HG02970 (cell line): Measurements from ENCODE around the gene CYFIP2.
"Not testable (repeated sequence)": the region's sequence is repeated elsewhere in the genome, so short reads cannot be mapped to it uniquely, and the experiment has no call there.

Experiments used
- ATAC-seq: cut with Tn5 transposase; IDR thresholded peaks from one replicate; pipeline ENCODE4 v1.9.1; 2021; ENCODE audit warnings: mild to moderate bottlenecking, moderate library complexity, moderate number of reproducible peaks; ENCODE audit not compliant: unreplicated experiment, low FRiP score

The CYFIP2 gene

GRCh38 chr5:157384971-157385709 lies 119.2 kb downstream of the CYFIP2 start:
- ATAC-seq: no peak

DNA sequence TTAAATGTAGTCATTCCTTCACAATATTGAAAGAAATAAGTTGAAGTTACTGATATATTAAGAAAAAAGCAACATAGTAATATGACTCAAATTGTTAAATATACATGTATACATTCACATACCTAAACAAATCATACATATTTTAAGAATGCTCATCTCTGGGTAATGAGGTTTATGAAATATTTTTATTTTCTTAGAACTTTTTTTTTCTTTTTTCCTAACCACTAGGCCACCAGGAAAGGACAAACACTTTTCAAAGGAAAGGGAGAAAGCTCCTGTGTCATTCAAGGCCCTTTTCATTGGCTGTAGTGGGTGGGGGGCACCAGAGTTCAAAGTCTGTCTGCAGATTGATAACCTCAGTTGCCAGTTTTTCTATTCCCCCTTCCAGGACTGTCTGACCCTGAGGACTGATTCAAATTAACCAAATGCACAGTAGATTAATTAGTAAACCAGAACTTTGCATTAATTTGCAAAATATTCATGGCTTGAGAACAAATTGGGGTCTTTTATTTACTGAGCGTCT lies 121.2 kb downstream of the CYFIP2 start:
- ATAC-seq: no peak

DNA sequence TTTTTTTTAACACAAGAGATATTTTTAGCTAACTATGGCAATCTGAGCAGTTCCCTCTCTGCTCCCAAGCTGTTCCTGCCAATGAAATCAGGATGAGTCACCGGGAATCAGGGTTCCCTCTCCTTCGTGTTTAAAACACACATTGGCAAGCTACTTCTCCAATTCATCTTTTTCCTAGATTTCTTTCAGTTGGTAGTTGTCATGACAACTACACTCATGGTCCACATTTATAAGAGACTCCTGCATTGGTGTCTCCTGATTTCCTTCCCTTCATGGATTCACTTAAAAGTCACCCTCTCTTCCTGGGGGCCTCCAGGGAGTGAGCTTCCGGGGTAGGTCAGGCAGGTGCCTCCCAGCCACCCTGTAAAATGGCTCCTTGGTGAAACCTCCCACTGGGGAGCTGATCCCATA lies 121.8 kb downstream of the CYFIP2 start:
- no peak for ATAC-seq

DNA sequence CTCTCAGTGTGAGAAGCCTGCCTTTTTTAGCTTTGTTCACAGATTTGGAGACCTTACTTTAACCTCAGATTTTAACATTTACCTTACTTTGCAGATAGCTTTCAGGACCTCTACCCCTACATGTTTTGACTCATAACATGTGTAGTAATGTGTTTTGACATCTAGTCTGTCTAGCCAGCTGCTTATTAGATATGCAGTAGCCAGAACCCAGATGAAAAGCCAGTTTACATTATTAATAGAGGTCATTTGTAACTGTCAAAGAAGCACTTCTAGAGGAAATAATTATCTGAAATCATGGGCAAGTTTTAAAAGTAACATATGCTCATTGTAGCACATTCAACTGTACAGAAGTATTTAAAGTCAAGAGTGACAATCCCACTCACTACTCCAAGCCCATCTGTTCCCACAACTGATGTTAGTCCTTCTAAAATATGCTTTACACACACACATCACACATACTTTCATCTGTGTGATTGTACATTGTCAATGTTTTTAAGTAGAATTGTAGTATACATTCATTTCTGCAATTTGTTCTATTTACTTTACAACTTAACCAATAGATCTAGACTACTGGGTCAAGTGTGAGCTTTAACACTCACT lies 122.3 kb downstream of the CYFIP2 start:
- no peak for ATAC-seq

GRCh38 chr5:157389103-157389502 lies 123.2 kb downstream of the CYFIP2 start:
- ATAC-seq: no peak

DNA sequence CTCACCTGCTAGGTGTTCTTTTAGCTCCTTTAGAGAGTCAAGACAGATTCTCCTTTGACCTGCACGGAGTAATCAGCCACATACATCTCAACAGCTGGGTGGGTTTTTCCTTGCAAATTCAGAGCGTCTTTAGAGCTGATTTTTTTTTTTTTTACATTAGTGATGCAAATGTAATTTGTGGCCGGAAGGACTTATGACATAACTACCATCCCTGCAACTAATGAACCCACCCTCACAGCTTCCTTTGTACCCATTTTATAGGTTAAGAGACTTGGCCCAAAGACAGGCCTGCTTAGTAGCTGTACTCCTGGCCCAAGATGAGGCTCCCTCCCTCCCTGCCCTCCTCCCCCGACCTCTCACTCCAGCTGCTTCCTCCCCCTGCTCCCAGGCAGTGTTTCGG lies 124.2 kb downstream of the CYFIP2 start:
- ATAC-seq: no peak

GRCh38 chr5:157390551-157391297 lies 124.8 kb downstream of the CYFIP2 start:
- ATAC-seq: no peak

GRCh38 chr5:157398305-157398704 lies 132.4 kb downstream of the CYFIP2 start:
- ATAC-seq: no peak

DNA sequence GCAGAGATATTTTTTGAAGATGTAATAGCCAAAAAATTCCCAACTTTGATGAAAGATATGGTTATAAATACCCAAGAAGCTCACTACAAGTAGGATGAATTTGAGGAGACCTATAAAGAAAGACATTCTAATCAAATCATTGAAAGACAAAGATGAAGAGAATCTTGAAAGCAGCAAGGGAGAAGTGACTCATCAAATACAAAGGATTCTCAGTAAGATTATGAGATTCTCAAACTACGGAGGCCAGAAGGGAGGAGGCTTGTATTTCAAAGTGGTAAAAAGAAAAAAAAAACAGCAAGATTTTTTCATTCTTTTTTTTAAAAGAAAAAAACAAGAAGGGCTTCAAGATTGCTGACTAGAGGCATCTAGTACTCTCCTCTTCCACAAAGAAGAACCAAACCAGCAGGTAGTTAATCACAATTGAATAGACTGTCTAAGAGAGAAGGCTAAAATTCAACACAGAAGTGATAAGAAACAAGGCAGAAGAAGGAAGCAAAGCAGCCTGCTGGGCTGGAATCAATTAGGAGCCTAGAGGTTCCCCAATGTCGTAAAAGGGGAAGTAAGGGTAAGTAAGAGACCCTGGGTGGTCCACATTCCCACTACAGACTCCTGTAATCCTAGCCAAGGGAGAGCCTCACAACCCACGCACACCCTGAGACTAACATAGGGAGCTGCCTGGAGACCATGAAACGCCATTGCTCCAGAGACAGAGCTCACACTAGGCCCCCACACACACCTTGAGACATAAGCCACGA lies 135.0 kb downstream of the CYFIP2 start:
- no peak for ATAC-seq

DNA sequence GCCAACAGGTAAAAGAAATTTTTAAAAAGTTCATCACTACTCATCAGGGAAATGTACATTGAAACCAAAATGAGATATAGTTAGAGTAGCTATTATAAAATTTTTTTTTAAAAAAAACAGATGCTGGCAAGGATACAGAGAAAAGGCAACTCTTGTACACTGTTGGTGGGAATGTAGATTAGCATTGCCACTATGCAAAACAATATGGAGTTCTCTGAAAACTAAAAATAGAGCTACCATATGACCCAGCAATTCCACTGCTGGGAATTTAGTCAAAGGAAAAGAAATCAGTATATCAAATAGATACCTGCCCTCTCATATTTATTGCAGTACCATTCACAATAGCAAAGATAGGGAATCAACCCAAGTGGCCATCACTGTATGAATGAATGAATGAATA lies 149.9 kb downstream of the CYFIP2 start:
- ATAC-seq: no peak

DNA sequence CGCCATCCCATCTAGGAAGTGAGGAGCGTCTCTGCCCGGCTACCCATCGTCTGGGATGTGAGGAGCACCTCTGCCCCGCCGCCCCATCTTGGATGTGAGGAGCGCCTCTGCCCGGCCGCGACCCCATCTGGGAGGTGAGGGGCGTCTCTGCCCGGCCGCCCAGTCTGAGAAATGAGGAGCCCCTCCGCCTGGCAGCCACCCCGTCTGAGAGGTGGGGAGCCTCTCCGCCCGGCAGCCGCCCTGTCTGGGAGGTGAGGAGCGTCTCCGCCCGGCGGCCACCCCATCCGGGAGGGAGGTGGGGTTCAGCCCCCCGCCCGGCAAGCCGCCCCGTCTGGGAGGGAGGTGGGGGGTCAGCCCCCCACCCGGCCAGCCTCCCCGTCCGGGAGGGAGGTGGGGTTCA lies 153.6 kb downstream of the CYFIP2 start:
- ATAC-seq: not testable (repeated sequence)

GRCh38 chr5:157429920-157430319 lies 164.0 kb downstream of the CYFIP2 start:
- not testable (repeated sequence) for ATAC-seq

GRCh38 chr5:157431544-157432200 lies 165.7 kb downstream of the CYFIP2 start:
- ATAC-seq: no peak

DNA sequence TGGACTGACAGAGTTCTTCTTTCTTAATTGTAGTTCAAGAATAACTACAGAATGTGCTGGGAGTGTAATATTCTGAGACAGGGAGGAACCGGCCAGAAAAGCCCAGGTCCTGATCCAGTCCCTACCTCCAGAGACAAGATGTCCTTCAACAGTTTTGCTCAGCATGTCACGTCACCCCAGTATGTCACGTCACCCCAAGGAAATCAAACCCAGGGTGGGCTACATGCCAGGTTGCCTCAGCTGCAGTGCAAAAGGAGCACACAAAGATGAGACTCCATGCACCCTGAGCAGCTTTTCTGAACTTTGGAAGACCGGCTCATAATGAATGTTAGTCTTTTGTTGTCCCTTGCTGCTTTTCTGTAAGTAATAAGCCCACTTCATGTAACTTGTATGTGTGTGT lies 168.2 kb downstream of the CYFIP2 start:
- ATAC-seq: no peak

- ATAC-seq: no peak
Measured at GRCh38 chr5:157443041-157443549, 177.2 kb downstream of the CYFIP2 start.

DNA sequence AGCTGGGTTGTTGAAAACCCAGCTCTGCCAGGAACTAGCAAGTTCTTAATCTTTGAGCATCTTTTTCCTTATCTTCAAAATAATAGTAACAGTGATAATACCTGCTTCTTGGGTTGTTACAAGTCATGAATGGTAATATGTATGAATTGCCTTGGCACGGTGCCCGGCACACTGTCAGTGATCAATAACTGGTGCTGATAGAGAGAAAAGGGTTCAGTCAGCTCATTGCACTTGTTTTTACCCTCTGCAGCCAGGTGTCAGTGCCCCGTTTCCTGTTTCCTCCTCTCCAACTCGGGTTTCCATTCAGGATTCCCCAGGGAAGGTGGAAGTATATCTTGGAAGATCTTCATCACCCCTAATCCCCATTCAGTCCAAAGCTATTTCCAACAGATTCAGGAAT lies 178.3 kb downstream of the CYFIP2 start:
- no peak for ATAC-seq
